ENCODE data around the gene DEPP1.
"Not testable (repeated sequence)": the region's sequence is repeated elsewhere in the genome, so short reads cannot be mapped to it uniquely, and the experiment has no call there.

DEPP1 gene, protein sequence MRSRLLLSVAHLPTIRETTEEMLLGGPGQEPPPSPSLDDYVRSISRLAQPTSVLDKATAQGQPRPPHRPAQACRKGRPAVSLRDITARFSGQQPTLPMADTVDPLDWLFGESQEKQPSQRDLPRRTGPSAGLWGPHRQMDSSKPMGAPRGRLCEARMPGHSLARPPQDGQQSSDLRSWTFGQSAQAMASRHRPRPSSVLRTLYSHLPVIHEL
- 0.94 reads per million for total RNA-seq

GRCh38 chr10:44978570-44979280 lies at the start of gene DEPP1:
Gene DEPP1, minus strand, starts transcription at chr10:44978809. Its CDS starts 779 bp downstream, at chr10:44978030.
- DNase-seq: no peak

DNA sequence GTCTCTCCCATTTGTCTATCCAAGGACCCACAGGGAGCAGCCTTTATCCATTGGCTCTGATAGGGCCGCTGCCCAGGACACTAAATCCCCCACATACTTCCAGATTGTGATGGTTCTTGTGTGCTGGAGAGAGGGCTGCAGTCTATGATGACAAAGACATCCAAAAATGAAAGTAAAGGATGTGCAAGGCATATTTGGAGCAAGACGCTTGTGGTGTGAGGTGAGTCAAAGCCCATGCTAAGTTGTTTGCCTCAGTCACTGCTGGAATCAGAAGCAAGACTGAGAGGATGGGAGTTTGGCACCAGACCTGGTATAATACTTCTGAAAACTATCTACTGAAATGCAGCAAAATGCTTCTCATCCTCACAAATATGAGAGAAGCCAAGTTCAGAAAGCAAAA lies 44.8 kb upstream of the DEPP1 start:
- DNase-seq: no peak

GRCh38 chr10:45015590-45015989 lies 37.0 kb upstream of the DEPP1 start:
- DNase-seq: no peak

GRCh38 chr10:45014557-45014956 lies 35.9 kb upstream of the DEPP1 start:
- not testable (repeated sequence) for DNase-seq

DNA sequence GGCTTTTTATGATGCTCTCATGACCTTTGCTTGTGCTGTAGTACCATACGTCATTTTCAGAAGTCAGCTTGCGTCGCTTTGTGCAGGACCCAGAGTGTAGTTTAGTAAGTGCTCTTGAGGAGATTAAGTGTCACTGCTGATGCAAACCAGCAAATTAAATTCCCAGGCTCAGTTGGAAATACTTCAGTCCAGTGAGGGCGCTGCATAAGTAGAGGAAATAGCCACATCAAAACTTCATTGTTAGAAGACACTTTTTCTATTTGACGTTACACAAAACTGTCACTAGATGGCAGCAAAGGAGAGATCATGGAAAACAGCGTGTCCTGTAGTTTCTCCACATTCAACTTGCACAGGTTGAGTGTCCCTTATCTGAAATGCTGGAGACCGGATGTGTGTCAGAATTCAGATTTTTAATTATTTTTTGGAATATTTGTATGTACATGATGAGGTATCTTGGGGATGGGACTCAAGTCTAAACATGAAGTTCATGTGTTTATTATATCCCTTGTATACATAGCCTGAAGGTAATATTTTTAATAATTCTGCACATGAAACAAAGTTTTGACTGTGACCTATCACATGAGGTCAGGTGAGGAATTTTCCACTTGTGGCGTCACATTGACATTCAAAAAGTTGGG lies 30.0 kb upstream of the DEPP1 start:
- DNase-seq: no peak

DNA sequence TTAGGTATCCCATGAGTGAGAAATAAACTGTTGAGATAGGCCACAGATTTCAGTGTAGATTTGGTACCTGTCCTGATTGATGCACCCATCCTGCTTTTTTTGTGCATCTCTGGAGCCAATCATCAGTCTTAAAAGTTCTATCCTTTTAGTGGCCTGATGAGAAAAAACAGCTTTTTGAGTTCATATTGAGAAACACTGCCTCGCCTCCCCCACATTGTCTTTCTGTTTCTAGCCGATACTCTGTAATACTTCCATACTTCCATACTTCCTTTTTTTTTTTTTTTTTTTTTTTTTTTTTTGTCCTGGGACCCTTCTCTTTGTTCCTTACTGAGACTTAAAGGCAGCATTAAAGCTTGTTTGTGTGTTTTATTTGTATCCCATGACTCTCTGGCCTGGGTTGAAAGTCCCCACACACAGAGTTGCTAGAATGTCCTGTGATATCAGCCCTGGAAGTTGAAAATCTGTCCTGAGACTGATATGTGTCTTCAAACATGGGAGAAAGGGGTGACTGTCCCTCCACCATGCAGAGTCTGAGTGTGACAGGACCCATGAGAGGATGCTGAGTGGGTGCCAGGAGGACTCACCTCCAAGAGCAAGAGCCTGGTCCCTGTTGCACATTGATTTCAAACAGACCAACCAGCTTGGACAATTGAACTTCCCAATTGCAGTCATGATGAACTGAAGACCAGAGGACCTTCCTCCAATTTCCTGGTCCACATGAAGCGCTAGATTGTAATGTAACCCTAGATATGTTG lies 27.8 kb upstream of the DEPP1 start:
- no peak for DNase-seq

- no peak for DNase-seq
Observed at GRCh38 chr10:45005284-45005683, 26.7 kb upstream of the DEPP1 start.

DNA sequence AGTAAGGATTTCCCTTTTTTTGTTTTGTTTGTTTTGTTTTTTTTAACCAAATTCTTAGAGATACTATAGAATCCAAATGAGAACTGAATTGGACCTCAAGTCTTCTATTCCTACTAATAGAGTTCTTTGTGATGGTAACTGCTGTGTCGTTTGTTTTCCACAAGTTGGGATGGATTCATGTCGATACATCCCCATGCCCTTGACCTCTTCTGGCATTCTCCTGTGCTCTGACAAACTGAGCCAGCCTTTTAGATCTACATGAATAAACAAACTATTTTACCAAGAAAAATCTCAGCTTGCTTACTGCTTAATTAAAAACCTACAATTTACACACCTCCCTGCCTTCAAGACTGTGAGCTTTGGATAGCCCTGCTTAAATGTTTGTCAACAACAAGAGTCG lies 26.1 kb upstream of the DEPP1 start:
- DNase-seq: no peak

- DNase-seq: no peak
Observed at GRCh38 chr10:45003432-45004000, 24.9 kb upstream of the DEPP1 start.

GRCh38 chr10:45001381-45002148 lies 23.0 kb upstream of the DEPP1 start:
- DNase-seq: no peak

GRCh38 chr10:45000752-45001380 lies 22.3 kb upstream of the DEPP1 start, which contains the start of gene ZNF22:
Gene ZNF22, plus strand, starts transcription at chr10:45000923. Its CDS starts 2,446 bp downstream, at chr10:45003369.
- DNase-seq: peak; percentile 45

DNA sequence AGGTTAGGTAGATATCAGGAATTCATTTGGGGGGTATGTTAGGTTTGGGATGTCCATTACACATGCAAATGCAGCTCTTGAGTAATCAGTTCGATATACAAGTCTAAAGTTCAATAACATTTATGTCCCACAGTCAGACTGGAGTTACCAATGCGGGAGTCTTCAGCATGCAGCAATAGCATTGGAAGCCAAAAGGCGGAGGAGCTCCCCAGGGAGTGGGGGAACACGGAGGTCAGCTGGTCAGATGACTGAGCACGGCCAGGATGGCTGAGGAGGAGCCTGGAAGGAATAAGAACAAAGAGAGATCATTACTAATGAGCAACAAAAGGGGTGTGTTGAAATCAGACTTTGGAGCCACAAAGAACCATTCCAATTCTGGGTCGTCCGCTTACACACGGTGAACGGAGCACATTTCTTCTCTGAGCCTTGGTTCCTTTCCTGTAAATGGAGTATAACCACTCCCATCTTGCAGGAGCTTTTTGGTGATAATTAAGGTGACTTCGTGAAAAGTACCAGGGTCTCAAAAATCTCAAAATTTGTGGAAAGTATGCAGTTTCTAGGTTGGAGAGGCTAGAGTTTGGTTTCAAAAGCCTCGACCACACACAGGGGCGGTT lies 21.6 kb upstream of the DEPP1 start:
- no peak for DNase-seq

GRCh38 chr10:44998146-44998631 lies 19.6 kb upstream of the DEPP1 start:
- DNase-seq: no peak

- no peak for DNase-seq
Observed at GRCh38 chr10:44997105-44997748, 18.6 kb upstream of the DEPP1 start.

DNA sequence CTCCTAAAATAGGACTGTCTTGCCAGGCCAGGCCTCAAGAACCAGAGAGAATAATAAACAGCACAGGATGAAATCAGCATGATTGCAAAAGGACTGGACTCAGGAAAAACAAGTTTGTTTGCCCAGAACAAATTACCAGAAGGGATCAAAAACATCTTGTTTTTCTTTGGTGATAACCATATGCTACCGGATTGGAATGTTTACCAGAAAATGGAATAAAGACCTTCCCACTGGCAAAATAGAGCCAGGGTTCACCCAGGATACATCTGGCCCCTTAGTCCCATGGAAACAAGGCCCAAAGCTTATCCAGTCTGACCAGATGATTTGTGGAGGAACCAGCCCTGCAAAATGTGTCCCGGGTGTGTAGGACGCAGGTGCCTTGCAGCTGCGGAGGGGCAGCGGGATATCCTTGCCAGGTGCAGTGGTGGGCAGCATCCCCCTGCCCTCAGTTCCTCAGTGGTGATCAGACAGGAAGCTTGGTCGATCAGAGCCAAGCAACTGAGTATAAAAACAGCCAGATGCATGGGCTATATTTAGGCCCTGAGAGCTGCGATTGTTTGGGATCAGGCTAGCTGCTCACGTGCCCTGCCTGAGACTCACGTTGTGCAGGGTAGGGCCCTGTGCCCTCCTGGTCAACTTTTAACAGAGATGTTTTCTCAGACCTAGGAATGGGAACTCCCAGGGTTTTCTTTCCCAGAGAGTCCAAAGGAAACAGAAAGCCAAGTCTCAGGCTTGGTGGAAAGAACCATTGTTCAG lies 17.5 kb upstream of the DEPP1 start:
- DNase-seq: no peak

DNA sequence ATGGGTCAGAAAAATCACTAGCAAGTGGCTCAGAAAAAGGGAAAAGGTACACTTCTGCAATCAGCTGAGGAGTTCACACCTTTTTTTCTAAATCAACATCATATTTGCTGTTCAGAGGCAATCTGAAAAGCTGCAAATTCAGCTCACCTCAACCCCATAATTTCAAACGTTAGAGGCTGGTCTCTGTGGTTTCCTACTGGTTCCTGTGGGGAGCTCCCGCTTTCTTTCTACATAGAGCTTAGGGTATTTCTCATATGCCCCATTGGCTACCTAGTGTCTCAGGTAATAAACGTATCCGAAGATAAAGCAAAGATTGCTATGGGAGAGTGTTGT lies 16.9 kb upstream of the DEPP1 start:
- no peak for DNase-seq

DNA sequence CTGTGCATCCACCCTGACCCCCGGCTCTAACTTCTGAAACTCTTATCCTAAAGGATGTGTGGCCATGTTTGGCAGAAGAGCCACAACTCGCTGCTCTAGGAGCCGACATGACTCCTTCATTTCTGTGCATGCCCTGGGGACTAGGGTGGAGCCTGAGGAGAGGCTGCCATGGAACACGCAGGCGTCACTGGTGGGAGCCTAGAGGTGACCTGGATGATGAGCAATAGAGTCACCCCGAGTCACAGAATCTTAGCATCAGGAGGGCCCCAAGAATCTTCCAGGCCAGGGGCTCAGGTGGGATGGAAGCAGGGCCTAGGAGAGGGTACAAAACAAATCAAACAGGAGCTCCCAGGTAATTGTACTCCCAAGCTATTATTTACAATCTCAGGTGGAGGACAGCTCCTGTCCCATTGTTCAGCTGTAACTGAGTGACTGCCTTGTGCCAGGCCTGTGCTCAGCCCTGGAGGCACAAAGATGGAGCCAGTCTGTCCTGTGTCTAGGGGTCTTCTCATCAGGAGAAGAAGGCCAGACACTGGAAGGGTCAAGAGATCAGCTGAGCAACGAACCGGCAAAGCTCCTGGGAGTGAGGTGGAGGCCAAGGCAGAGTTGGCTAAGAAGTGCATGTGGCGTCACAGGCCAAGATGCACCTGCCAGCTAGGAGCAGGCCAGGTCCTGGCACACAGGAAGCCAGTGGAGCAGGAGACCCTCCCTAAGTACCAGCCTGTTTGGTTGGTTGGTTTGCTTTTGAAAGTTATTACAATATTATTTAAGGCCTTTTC lies 16.3 kb upstream of the DEPP1 start:
- no peak for DNase-seq

DNA sequence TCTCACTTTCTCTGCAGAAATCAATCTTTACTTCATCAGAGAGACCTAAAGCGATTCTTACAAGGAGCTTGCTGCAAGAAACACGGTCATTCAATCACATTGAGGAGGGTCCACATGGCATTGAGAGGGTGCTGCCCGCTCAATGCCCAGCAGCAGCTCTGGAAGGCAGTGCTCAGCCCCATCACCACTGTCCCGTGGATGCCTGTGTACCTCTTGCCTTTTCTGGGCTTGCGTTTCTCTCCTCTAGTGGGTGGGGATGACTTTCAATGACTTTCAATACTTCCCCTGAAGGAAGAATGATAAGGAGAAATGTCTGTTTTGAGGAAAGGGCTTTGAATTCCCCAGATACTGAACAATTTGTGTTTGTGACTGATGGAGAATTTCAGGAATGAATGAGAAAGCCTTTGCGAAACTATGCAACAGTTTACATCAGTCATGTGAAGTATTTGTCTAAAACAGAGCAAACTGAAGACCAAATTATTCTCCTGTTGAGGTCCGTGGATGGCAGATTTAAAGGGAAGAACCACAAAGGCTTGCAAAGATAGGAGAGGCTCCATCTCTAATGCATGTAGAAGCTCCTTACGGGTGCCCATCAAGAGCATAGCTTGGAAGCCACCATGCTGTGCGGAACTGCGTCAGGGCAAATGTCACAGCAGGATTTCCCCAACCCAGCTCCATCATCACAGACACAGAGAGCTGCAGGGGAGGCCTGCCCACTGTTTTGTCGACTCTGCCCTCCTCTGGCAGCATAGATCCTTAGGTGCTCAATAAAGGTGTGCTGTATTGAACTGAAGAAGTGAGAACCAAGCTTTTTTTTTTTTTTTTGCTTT lies 15.5 kb upstream of the DEPP1 start:
- no peak for DNase-seq
